SK-N-SH (cell line): ENCODE results near the gene ARL5A. TPM values are rescaled to one million over a fixed set of nuclear protein-coding genes. Genes with fewer than 3 reads are reported as not detected.

ENCODE experiments used
- CTCF ChIA-PET: fragments of 300-600, 350-600 bp; formaldehyde crosslinking; extraction: SDS; loops from one replicate; lab custom pipeline; 2021; lab: Yijun Ruan, JAX
- POLR2A ChIA-PET: fragments of 350-600 bp; sonication (Branson Sonifier 250); formaldehyde crosslinking; extraction: SDS; loops from one replicate; lab custom pipeline; 2020; ENCODE audit warnings: antibody characterized with exemption, inconsistent platforms; lab: Yijun Ruan, JAX
- DNase-seq: peaks from one replicate; pipeline ENCODE4 v3.0.0; 2012
- H2AFZ ChIP-seq: fragments of 200-600 bp; sonication (generic); 2 replicates; pipeline ENCODE4 v1.8.1; 2016; ENCODE audit warnings: antibody characterized with exemption, mild to moderate bottlenecking, low read depth
- H3F3A ChIP-seq: fragments of 200-600 bp; sonication (generic); replicated peaks from 2 replicates; pipeline ENCODE3; 2016; ENCODE audit warnings: antibody characterized with exemption, mild to moderate bottlenecking; ENCODE audit not compliant: insufficient read depth
- H3K27ac ChIP-seq, 2 experiments: fragments of 200-500 bp in 1 of 2; fragments of 200-600 bp in 1 of 2; sonication (Bioruptor generic) in 1 of 2; sonication (generic), shearing (Covaris generic) in 1 of 2; 2 replicates each; pipeline versions ENCODE4 v1.5.1 to v1.6.1; 2014 to 2016; ENCODE audit warnings: low read depth in 2 of 2, inconsistent platforms in 1 of 2, low read length in 1 of 2, mild to moderate bottlenecking in 1 of 2, mixed read lengths in 1 of 2
- H3K27me3 ChIP-seq: fragments of 200-600 bp; sonication (generic), shearing (Covaris generic); 2 replicates; pipeline ENCODE4 v1.6.1; 2016; ENCODE audit warnings: mixed run types; ENCODE audit not compliant: insufficient read depth
- H3K36me3 ChIP-seq, 2 experiments: fragments of 200-500 bp in 1 of 2; fragments of 200-600 bp in 1 of 2; sonication (Bioruptor generic) in 1 of 2; sonication (generic) in 1 of 2; replicated peaks in 1 of 2; 2 replicates each; pipeline versions ENCODE3 to v1.5.1; 2014 to 2016; ENCODE audit warnings: low read length in 1 of 2, mild to moderate bottlenecking in 1 of 2; ENCODE audit not compliant: insufficient read depth in 2 of 2, control insufficient read depth in 1 of 2
- H3K4me1 ChIP-seq, 2 experiments: fragments of 200-500 bp in 1 of 2; fragments of 200-600 bp in 1 of 2; sonication (Bioruptor generic) in 1 of 2; sonication (generic), shearing (Covaris generic) in 1 of 2; 2 replicates each; pipeline versions ENCODE4 v1.5.1 to v1.6.1; 2014 to 2016; ENCODE audit warnings: low read depth in 1 of 2, low read length in 1 of 2, mixed run types in 1 of 2; ENCODE audit not compliant: insufficient read depth in 2 of 2, control insufficient read depth in 1 of 2
- H3K4me2 ChIP-seq: fragments of 200-600 bp; sonication (generic), shearing (Covaris generic); 2 replicates; pipeline ENCODE4 v1.6.1; 2017; ENCODE audit warnings: mixed run types
- H3K4me3 ChIP-seq, 2 experiments: fragments of 200-500 bp in 1 of 2; fragments of 200-600 bp in 1 of 2; sonication (Bioruptor generic) in 1 of 2; sonication (generic), shearing (Covaris generic) in 1 of 2; 2 replicates each; pipeline versions ENCODE4 v1.5.1 to v1.8.1; 2014 to 2016; ENCODE audit warnings: low read depth in 2 of 2, inconsistent platforms in 1 of 2, low read length in 1 of 2, mild to moderate bottlenecking in 1 of 2, mixed read lengths in 1 of 2, moderate library complexity in 1 of 2
- H3K79me2 ChIP-seq: fragments of 200-600 bp; sonication (generic); 2 replicates; pipeline ENCODE4 v1.8.1; 2017; ENCODE audit warnings: mild to moderate bottlenecking; ENCODE audit not compliant: insufficient read depth
- H3K9ac ChIP-seq: fragments of 200-600 bp; sonication (generic); 2 replicates; pipeline ENCODE4 v1.6.1; 2017; ENCODE audit warnings: mixed run types
- H3K9me2 ChIP-seq: fragments of 200-600 bp; sonication (generic); 2 replicates; pipeline ENCODE4 v1.6.1; 2017; ENCODE audit warnings: mixed run types
- H3K9me3 ChIP-seq: fragments of 200-600 bp; sonication (generic); 2 replicates; pipeline ENCODE4 v1.6.1; 2017; ENCODE audit warnings: mixed run types, mild to moderate bottlenecking, moderate library complexity
- H4K20me1 ChIP-seq: fragments of 200-600 bp; sonication (generic); 2 replicates; pipeline ENCODE4 v1.6.1; 2017; ENCODE audit warnings: mild to moderate bottlenecking, mixed run types; ENCODE audit not compliant: insufficient read depth
- EP300 ChIP-seq, 2 experiments: IDR thresholded peaks; 2 replicates each; pipeline versions ENCODE4 v1.4.0 to v1.6.1; 2012; ENCODE audit warnings: borderline replicate concordance in 1 of 2, low read depth in 1 of 2, low read length in 1 of 2
- EZH2phosphoT487 ChIP-seq: fragments of 200-600 bp; sonication (generic); IDR thresholded peaks from 2 replicates; pipeline ENCODE4 v1.6.1; 2017; ENCODE audit warnings: low read depth, mixed run types, mild to moderate bottlenecking, antibody characterized with exemption, moderate library complexity, borderline replicate concordance
- FOXM1 ChIP-seq: IDR thresholded peaks from 2 replicates; pipeline ENCODE4 v1.4.0; 2012; ENCODE audit warnings: low read depth, mild to moderate bottlenecking
- GABPA ChIP-seq: IDR thresholded peaks from 2 replicates; pipeline ENCODE4 v1.4.0; 2012; ENCODE audit warnings: low read depth, mild to moderate bottlenecking
- MXI1 ChIP-seq: IDR thresholded peaks from 2 replicates; pipeline ENCODE4 v1.6.1; 2012; ENCODE audit warnings: mild to moderate bottlenecking, low read depth, low read length, improper control_type of control experiment
- NFIC ChIP-seq: IDR thresholded peaks from 2 replicates; pipeline ENCODE4 v1.4.0; 2012; ENCODE audit warnings: borderline replicate concordance
- NRF1 ChIP-seq: IDR thresholded peaks from 2 replicates; pipeline ENCODE4 v1.6.1; 2012; ENCODE audit warnings: low read depth, mild to moderate bottlenecking, low read length
- RAD21 ChIP-seq: IDR thresholded peaks from 2 replicates; pipeline ENCODE4 v1.6.1; 2012; ENCODE audit warnings: mild to moderate bottlenecking, low read length
- RFX5 ChIP-seq: IDR thresholded peaks from 2 replicates; pipeline ENCODE4 v1.6.1; 2012; ENCODE audit warnings: mild to moderate bottlenecking, improper control_type of control experiment, low read length
- RXRA ChIP-seq: IDR thresholded peaks from 2 replicates; pipeline ENCODE4 v1.4.0; 2012; ENCODE audit warnings: low read depth, mild to moderate bottlenecking, borderline replicate concordance
- SIN3A ChIP-seq: IDR thresholded peaks from 2 replicates; pipeline ENCODE4 v1.6.1; 2012; ENCODE audit warnings: low read depth, mild to moderate bottlenecking, low read length, moderate library complexity, borderline replicate concordance
- TCF12 ChIP-seq: IDR thresholded peaks from 2 replicates; pipeline ENCODE4 v1.4.0; 2012
- YY1 ChIP-seq: IDR thresholded peaks from 2 replicates; pipeline ENCODE4 v1.4.0; 2012; ENCODE audit warnings: low read depth, mild to moderate bottlenecking
- WGBS: methylation state at CpG from one replicate; pipeline ENCODE4 v1.1.6; 2017; ENCODE audit warnings: low lambda C conversion rate; 5-methylcytosine and 5-hydroxymethylcytosine counted together
- polyA plus RNA-seq, 3 experiments: library from polyadenylated mRNA; depleted of rRNA; stranded (reverse); fragments of >200 nt; gene quantifications; 2 replicates each; pipeline ENCODE4 v1.2.3, GENCODE V29; 2012
- TF ChIP-seq, protein P1 (sequence below): IDR thresholded peaks from 2 replicates; pipeline ENCODE4 v1.4.0; 2012; ENCODE audit warnings: low read depth, borderline replicate concordance
- TF ChIP-seq, protein P2 (sequence below): IDR thresholded peaks from 2 replicates; pipeline ENCODE4 v1.6.1; 2012; ENCODE audit warnings: mild to moderate bottlenecking, low read depth, low read length, moderate library complexity
- TF ChIP-seq, protein P3 (sequence below): IDR thresholded peaks from 2 replicates; pipeline ENCODE4 v1.4.0; 2012; ENCODE audit warnings: low read depth

Gene ARL5A
- polyA plus RNA-seq, 1 of the 3 experiments (the other 2 are of a cell fraction), result 8.2 TPM

DNA sequence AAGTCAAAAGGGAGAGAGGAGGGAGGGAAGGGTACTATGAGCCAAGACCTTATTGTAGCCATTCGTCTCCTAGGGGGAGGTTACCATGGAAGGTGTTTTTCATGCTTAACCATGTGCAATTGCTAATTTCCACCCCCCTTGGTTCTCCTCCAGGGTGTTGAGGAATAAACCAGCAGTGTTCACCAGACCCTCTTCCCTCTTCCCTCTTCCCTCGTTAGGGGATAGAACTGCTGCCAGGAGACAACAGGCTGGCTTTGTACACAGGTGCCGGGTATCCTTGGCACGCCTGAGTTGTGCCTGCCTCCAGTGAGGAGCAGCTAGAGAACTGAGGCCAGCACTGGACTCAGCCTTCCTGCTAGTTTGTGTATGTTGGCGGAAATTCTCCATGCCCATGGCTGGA is 41.1 kb upstream of the ARL5A start:
- Histone ChIP-seq H3K9me3 (no peaks in the 10 kb centered on the region), H3F3A (no peaks in the 10 kb centered on the region), H2AFZ (no peak overlapping the region), H3K4me2 (no peak overlapping the region), H3K9ac (no peak overlapping the region), H3K4me3 (no peak overlapping the region), H3K27ac (no peak overlapping the region), H3K4me1 (no peaks in the 10 kb centered on the region), H4K20me1 (no peaks in the 10 kb centered on the region), H3K27me3 (no peaks in the 10 kb centered on the region), H3K36me3 (no peaks in the 10 kb centered on the region), H3K9me2 (no peaks in the 10 kb centered on the region), H3K79me2 (no peaks in the 10 kb centered on the region)
- no peak for TF ChIP-seq FOXM1
- no peak for DNase-seq
- ChIA-PET POLR2A (no interaction called here), CTCF (no interaction called here)
- 62% methylated on average over 5 of the region's 5 CpGs for WGBS

DNA sequence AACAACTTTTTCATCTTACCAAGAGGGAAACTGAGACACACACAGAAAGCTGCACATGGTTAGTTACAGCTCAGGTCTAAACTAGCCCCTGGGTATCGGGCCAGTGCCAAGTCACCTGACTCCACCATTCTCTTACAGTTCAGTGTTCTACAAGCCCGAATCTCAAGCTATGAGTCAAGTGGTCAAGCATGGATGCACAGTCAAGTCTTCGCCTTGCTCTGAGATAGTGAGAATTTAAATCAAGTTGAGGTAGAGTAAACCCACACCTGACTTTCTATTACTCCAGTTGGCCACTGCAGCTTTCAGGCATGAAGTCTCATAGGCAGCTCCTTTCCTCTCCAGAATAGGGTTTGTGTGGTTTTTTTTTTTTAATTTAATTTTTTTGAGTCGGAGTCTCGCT is 34.5 kb upstream of the ARL5A start:
- 74% methylated on average over 5 of the region's 5 CpGs for WGBS
- CTCF ChIA-PET, result no interaction called here

More for the DNA sequence above, 34.5 kb upstream of the ARL5A start:
- DNase-seq, result no peak
- H2AFZ ChIP-seq, result no peak overlapping the region
- H3K9me3 ChIP-seq, result no peaks in the 10 kb centered on the region
- no peaks in the 10 kb centered on the region for H4K20me1 ChIP-seq
- no peak overlapping the region for H3K27ac ChIP-seq
- no peaks in the 10 kb centered on the region for H3K4me1 ChIP-seq
- TF ChIP-seq MXI1 (no peak), GABPA (no peak), RFX5 (no peak), NRF1 (no peak), NFIC (no peak), EP300 (IDR thresholded peaks at IDR 0.05; ENCODE audit: borderline replicate concordance in 1 of 2, low read depth in 1 of 2, low read length in 1 of 2) (no peak), YY1 (no peak), TCF12 (no peak), RXRA (no peak), RAD21 (no peak), SIN3A (no peak), EZH2phosphoT487 (no peak)
- TF ChIP-seq, protein P1, sequence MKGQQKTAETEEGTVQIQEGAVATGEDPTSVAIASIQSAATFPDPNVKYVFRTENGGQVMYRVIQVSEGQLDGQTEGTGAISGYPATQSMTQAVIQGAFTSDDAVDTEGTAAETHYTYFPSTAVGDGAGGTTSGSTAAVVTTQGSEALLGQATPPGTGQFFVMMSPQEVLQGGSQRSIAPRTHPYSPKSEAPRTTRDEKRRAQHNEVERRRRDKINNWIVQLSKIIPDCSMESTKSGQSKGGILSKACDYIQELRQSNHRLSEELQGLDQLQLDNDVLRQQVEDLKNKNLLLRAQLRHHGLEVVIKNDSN, result no peak
- TF ChIP-seq, protein P2, sequence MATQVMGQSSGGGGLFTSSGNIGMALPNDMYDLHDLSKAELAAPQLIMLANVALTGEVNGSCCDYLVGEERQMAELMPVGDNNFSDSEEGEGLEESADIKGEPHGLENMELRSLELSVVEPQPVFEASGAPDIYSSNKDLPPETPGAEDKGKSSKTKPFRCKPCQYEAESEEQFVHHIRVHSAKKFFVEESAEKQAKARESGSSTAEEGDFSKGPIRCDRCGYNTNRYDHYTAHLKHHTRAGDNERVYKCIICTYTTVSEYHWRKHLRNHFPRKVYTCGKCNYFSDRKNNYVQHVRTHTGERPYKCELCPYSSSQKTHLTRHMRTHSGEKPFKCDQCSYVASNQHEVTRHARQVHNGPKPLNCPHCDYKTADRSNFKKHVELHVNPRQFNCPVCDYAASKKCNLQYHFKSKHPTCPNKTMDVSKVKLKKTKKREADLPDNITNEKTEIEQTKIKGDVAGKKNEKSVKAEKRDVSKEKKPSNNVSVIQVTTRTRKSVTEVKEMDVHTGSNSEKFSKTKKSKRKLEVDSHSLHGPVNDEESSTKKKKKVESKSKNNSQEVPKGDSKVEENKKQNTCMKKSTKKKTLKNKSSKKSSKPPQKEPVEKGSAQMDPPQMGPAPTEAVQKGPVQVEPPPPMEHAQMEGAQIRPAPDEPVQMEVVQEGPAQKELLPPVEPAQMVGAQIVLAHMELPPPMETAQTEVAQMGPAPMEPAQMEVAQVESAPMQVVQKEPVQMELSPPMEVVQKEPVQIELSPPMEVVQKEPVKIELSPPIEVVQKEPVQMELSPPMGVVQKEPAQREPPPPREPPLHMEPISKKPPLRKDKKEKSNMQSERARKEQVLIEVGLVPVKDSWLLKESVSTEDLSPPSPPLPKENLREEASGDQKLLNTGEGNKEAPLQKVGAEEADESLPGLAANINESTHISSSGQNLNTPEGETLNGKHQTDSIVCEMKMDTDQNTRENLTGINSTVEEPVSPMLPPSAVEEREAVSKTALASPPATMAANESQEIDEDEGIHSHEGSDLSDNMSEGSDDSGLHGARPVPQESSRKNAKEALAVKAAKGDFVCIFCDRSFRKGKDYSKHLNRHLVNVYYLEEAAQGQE, result no peak
- TF ChIP-seq, protein P3, sequence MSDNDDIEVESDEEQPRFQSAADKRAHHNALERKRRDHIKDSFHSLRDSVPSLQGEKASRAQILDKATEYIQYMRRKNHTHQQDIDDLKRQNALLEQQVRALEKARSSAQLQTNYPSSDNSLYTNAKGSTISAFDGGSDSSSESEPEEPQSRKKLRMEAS, result no peak
- H3K9ac ChIP-seq, result no peak overlapping the region
- no peaks in the 10 kb centered on the region for H3K27me3 ChIP-seq
- no peaks in the 10 kb centered on the region for H3K79me2 ChIP-seq
- no peaks in the 10 kb centered on the region for H3K36me3 ChIP-seq
- no peak overlapping the region for H3K4me3 ChIP-seq
- POLR2A ChIA-PET, result no interaction called here
- H3F3A ChIP-seq, result no peaks in the 10 kb centered on the region
- H3K9me2 ChIP-seq, result no peaks in the 10 kb centered on the region
- H3K4me2 ChIP-seq, result no peak overlapping the region
